WERI-Rb-1 (cell line): ENCODE data around the gene PRRG2.

ENCODE experiments used
- DNase-seq: peaks from one replicate; pipeline ENCODE4 v3.0.0-alpha.2; 2020
- H3K27ac ChIP-seq: fragments of 250-450 bp; sonication (Bioruptor Pico); 2 replicates; pipeline ENCODE4 v1.5.1; 2020; ENCODE audit warnings: mild to moderate bottlenecking, moderate library complexity
- H3K27me3 ChIP-seq: fragments of 250-450 bp; sonication (Bioruptor Pico); 2 replicates; pipeline ENCODE4 v1.5.1; 2021; ENCODE audit warnings: mild to moderate bottlenecking, low read depth, moderate library complexity; ENCODE audit not compliant: insufficient read depth, severe bottlenecking
- H3K36me3 ChIP-seq: fragments of 250-450 bp; sonication (Bioruptor Pico); 2 replicates; pipeline ENCODE4 v1.5.1; 2020; ENCODE audit warnings: mild to moderate bottlenecking, moderate library complexity
- H3K4me3 ChIP-seq: 2 replicates; pipeline ENCODE4 v1.5.1; 2011; ENCODE audit warnings: low read depth, mild to moderate bottlenecking, control low read depth, low read length
- H3K9me3 ChIP-seq: fragments of 250-450 bp; sonication (Bioruptor Pico); 2 replicates; pipeline ENCODE4 v1.5.1; 2021; ENCODE audit warnings: mild to moderate bottlenecking, moderate library complexity; ENCODE audit not compliant: severe bottlenecking
- CTCF ChIP-seq: IDR thresholded peaks from 2 replicates; pipeline ENCODE4 v1.5.1; 2011; ENCODE audit warnings: low read depth, mild to moderate bottlenecking, control low read depth, inconsistent platforms, low read length

The PRRG2 gene

GRCh38 chr19:49637821-49638738 is 57.0 kb downstream of the PRRG2 start:
- peak; percentile 57 for DNase-seq
- TF ChIP-seq CTCF, result no peak
- Histone ChIP-seq H3K9me3 (no peaks in the 10 kb centered on the region), H3K27ac (no peak overlapping the region), H3K36me3 (no peaks in the 10 kb centered on the region; the same call in 1 of the 2 replicates), H3K4me3 (no peak overlapping the region), H3K27me3 (no peaks in the 10 kb centered on the region)

GRCh38 chr19:49639401-49640112 is 58.4 kb downstream of the PRRG2 start:
- TF ChIP-seq CTCF, result no peak
- no peaks in the 10 kb centered on the region for H3K36me3 ChIP-seq
- no peaks in the 10 kb centered on the region for H3K27me3 ChIP-seq
- no peaks in the 10 kb centered on the region for H3K9me3 ChIP-seq
- peak overlapping the region; percentile 36 for H3K4me3 ChIP-seq
- H3K27ac ChIP-seq, result no peak overlapping the region
- DNase-seq, result no peak

DNA sequence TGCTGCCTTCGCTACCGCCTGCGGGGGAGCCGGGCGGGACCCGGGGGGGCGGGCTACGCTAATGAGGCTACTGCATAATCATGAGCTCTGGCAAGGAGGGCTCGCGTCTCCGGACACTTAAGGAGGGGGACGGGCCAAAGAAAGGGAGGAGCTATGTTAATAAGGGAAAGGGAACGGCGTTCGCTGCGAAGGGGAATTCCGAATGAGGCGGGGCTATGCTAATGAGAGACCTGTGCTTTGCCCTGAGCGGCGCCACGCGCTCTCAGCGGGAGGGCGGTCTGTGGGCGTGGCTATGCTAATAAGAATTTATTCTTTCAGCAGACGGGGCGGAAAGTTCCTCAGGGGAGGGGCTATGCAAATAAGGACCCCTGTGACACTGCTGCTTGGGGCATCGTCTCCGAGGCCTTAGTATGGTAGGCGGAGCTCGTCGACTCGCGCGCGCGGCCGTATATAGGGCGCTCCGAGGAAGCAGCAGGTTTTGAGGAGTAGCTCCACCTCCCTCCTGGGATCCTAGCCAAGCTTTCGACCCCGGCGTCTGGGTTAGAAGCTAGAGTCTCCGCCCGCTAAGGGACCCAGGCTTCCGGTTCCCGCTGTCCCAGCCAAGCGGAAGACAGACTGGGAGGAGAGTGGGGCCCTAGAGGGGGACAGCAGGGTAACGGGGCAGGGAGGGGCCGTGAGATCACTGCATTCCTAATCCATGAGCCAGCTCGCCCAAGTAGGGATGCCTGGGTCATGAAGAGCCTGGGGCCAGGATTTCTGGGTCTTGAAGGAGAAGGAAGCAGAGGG is 59.2 kb downstream of the PRRG2 start, which contains the start of gene RRAS:
RRAS (minus strand) TSS at position 31 of the 786 bp plus-strand sequence. CDS start 45 bp downstream, outside the sequence.
- Histone ChIP-seq H3K4me3 (peak within 1 kb of the TSS; percentile 71), H3K9me3 (no peaks in the 10 kb centered on the region), H3K27me3 (no peaks in the 10 kb centered on the region), H3K36me3 (peaks cover 5% of the 10 kb centered on the region), H3K27ac (peak within 1 kb of the TSS; percentile 91)
- peak; percentile 100 for DNase-seq
- TF ChIP-seq CTCF, result no peak
